GM12892 (cell line): ENCODE data around the gene FARP2.
"Not testable (repeated sequence)": the region's sequence is repeated elsewhere in the genome, so short reads cannot be mapped to it uniquely, and the experiment has no call there.

Experiments
- DNase-seq: peaks from one replicate; pipeline ENCODE4 v3.0.0; 2011; ENCODE audit not compliant: insufficient read length
- FAIRE-seq: peaks from 2 replicates; lab custom pipeline; 2011; peaks lifted over from hg19 to GRCh38; lab: Jason Lieb, UNC
- POLR2A ChIP-seq: IDR thresholded peaks from 2 replicates; pipeline ENCODE4 v1.6.1; 2011; ENCODE audit warnings: low read depth, low read length, control low read depth
- POLR2AphosphoS5 ChIP-seq: IDR thresholded peaks from 2 replicates; pipeline ENCODE4 v1.6.1; 2011; ENCODE audit warnings: low read depth, low read length, control low read depth
- TAF1 ChIP-seq: IDR thresholded peaks from 2 replicates; pipeline ENCODE4 v1.6.1; 2011; ENCODE audit warnings: low read depth, mild to moderate bottlenecking, control low read depth, low read length, borderline replicate concordance

Gene FARP2

DNA sequence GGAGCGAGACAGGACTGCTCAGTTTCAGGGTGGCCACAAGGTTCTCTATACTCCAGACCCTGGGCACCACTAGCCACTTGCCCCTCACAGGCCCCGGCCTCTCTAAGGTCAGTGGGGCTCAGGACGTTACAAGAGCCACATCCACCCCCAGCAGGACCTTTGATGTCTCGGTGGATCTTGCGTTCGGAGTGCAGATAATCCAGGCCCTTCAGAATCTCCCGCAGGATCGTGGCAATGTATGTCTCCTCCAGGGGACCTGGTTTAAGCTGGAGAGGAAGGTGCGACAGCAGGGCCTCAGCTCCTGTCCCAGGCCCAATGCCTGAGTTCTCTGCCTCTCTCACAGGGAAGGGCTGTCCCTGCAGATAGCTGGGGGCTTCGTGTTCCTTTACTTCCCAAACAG lies 143.9 kb downstream of the FARP2 start:
- no peak for DNase-seq
- TF ChIP-seq POLR2AphosphoS5 (no peak), TAF1 (no peak), POLR2A (no peak)
- no peak for FAIRE-seq

DNA sequence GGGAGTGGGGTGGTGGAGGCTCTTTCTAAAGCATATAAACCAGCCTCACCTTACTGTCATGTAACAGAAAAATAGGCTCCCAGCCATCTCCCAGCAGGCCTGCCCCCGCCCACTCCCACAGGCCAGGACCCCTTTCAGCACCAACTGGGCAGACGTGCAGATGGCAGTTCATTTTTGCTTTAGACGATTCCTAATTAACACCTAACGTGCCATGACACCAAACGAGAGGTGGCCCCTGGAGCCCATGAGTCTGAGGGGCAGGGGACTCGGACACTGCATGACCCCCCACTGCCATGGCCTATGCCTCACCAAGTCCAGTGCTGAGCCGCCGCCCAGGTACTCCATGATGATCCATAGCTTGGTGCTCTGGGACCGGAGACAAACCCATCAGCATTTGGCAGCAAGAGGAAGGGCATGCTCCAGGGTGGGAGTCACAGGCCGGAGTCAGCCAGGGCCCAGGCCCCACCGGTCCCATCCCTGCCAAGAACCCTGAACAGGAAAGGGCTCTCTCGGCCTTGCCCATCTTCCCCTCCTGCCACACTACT lies 144.4 kb downstream of the FARP2 start:
- FAIRE-seq: no peak

DNA sequence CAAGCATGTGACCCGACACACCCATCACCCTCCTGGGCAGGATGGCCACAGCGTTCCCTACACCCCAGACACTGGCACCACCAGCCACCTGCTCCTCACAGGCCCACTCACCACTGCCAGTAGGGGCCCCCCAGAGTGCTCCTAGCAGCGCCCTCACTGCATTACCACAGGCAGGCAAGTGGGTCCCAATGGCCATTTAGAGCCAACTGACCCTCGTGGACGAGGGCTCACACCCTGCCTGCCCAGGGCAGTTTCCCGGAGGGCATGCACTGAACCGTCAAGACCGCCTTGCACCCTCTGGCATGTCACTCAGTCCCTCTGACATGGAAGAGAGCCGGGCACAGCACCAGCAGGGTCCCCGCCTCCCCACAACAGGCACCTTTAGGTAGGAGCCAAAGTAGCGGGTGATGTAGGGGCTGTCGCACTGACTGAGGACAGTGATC lies 145.0 kb downstream of the FARP2 start:
- FAIRE-seq (no peak), DNase-seq (no peak)
- TF ChIP-seq POLR2A (peak; percentile 25; the same call in 1 of the 2 replicates), POLR2AphosphoS5 (no peak), TAF1 (no peak)

More for the DNA sequence above, 144.4 kb downstream of the FARP2 start:
- TF ChIP-seq POLR2A (no peak), POLR2AphosphoS5 (no peak), TAF1 (no peak)
- no peak for DNase-seq

DNA sequence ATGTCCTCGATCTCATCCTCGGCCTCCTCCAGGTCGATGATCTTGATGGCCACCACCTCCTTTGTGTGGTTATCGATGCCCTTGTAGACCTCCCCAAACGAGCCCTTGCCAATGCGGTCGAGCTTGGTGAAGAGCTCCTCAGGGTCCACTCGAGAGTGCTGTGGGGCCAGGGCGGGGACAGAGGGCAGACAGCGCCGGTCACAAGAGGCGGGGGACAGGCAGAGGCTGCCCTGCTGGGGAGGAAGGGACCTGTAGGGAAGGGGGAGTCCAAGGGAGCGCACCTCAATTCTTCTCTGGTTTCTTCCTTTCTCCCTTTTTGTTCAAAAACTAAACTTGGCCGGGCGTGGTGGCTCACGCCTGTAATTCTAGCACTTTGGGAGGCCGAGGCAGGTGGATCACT lies 145.5 kb downstream of the FARP2 start:
- no peak for DNase-seq
- TF ChIP-seq POLR2AphosphoS5 (no peak), POLR2A (no peak), TAF1 (no peak)
- FAIRE-seq: no peak

DNA sequence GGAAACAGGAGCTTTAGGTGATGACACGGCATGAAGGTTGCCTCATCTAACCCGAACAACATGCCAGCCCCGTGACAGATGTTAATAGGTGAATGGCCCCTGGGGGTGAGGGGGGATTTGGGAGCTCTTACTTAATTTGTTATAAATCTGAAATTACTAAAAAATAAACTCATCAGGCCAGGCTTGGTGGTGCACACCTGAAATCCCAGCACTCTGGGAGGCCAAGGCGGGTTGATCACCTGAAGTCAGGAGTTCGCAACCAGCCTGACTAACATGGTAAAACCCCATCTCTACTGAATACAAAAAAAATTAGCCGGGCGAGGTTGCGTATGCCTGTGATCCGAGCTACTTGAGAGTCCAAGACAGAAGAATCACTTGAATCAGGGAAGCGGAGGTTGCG lies 146.2 kb downstream of the FARP2 start:
- DNase-seq: no peak
- FAIRE-seq: no peak

DNA sequence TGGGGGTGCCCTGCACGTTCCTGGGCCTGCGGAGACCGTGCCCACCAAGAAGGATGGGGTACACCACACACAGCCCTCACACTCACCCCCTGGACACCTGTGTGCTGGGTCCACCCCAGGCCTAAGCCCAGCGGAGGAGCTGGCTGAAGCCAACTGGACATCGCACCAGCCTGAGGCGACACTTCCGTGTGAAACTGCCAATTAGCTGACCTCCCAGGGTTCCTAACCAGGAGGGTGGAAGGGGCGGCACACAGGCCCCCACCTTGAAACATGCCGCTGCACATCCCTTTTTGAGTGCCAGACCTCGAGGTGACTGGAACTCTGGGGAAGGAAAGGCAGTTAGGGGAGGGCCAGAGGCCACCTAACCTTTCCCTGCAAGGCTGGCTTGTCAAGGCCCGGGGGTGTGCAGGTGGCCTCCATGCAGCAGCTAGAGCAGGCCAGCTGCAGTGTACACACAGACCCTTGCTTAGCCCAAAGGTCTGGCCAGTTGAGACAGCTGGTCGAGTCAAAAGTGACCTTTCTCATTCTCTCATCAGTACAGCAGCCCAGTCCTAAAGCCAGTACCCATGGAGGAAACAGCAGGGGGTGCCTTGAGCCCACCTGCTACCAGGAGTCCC lies 147.8 kb downstream of the FARP2 start:
- FAIRE-seq (no peak), DNase-seq (no peak)
- TF ChIP-seq TAF1 (no peak), POLR2A (no peak), POLR2AphosphoS5 (no peak)

More for the DNA sequence above, 146.2 kb downstream of the FARP2 start:
- no peak for TF ChIP-seq POLR2A

DNA sequence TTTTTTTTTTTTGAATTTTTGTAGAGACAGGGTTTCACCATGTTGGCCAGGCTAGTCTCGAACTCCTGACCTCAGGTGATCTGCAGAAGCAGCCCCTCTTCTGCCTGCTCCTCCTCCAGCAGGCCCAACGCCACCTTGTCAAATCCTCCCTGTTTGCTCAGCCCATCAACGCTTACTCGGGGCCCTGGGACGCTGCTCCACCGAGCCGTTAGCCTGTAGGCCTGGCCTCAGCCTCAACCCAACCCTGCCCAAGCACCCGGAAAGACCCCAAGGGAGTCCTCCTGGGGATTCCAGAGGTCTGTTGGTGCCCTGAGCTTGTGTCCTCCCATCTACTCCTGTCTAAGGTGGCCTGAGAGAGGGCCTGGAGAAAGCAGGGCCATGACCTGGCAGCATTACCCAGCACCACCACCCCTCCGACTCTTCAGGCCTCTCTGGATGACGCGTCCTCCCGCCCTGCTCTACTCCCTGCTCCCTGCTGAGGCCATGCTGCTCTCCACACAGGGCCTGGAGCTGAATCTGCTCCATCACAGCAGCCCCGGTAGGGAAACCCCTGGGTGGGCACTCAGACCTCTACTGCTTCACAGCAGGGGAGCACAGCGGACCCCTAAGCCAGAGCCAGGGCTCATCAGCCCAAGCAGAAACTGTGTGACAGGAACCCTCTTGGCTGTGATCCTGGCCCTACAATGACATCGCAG lies 149.1 kb downstream of the FARP2 start:
- no peak for FAIRE-seq

DNA sequence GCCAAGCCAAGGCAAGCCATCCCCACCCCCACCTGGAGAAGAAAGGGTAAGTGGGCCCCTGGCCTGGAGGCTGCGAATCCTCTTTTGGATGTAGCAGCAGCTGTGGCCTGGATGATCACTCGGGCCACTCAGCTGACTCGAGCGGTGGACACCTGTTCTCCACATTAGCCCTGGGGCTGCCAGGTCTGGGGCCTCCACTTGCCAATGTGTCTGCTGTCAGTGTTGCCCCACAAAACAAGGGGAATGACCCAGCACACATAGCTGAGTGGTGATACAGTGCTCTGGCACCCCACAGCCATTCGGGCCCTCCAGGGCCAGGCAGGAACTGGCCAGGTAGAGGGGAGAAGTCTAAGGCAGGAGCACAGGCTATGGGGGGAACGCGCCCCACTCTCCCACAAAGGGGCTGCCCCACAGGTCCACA lies 149.7 kb downstream of the FARP2 start:
- DNase-seq (no peak), FAIRE-seq (no peak)

More for the DNA sequence above, 149.1 kb downstream of the FARP2 start:
- TF ChIP-seq POLR2A: no peak
- no peak for TF ChIP-seq POLR2AphosphoS5
- no peak for TF ChIP-seq TAF1
- DNase-seq: no peak

DNA sequence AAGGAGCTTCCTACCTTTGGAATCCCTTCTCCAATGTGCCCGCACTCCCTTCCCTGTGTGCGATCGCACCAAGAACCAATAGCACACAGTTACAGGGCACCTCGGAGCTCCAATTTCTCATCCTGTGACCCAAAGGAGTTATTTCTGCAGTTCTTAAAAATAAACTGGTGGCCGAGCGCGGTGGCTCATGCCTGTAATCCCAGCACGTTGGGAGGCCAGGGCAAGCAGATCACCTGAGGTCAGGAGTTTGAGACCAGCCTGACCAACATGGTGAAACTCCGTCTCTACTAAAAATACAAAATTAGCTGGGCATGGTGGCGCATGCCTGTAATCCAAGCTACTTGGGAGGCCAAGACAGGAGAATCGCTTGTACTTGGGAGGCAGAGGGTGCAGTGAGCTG lies 150.2 kb downstream of the FARP2 start:
- DNase-seq, FAIRE-seq: not testable (repeated sequence)

More for the DNA sequence above, 149.7 kb downstream of the FARP2 start:
- no peak for TF ChIP-seq TAF1
- no peak for TF ChIP-seq POLR2A
- TF ChIP-seq POLR2AphosphoS5: no peak

DNA sequence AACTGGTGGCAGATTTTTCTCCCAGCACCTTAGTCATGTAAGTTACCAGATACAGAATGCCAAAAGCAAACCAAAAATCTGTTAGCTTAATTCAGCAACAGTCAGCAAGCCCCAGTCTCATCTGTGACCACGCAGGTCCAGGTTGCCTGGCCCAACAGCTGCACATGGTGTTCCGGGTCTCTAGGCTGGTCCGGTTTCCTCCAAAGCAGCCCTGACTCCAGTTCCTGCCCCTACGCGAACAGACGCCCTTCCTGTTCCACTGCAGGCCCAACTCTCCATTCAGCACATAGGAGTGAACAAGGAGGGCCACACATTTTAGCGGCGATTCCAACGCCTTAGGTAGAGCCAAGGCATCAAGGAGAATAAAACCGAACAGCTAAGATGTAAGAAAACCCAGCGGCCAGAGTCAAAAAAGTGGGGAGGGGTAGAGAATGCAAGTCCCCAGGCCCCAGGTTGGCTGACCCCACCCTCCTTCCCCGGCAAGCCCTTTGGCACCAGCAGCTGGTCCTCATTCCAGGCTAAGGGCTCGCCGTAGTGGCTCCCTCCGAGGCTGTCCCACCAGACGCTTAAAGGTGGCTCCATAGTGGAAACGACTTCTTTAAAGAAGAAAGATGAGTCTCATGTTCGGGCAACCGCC lies 150.8 kb downstream of the FARP2 start:
- TF ChIP-seq POLR2A (no peak; the same call in 1 of the 2 replicates), TAF1 (no peak), POLR2AphosphoS5 (no peak)
- no peak for FAIRE-seq
- no peak for DNase-seq

DNA sequence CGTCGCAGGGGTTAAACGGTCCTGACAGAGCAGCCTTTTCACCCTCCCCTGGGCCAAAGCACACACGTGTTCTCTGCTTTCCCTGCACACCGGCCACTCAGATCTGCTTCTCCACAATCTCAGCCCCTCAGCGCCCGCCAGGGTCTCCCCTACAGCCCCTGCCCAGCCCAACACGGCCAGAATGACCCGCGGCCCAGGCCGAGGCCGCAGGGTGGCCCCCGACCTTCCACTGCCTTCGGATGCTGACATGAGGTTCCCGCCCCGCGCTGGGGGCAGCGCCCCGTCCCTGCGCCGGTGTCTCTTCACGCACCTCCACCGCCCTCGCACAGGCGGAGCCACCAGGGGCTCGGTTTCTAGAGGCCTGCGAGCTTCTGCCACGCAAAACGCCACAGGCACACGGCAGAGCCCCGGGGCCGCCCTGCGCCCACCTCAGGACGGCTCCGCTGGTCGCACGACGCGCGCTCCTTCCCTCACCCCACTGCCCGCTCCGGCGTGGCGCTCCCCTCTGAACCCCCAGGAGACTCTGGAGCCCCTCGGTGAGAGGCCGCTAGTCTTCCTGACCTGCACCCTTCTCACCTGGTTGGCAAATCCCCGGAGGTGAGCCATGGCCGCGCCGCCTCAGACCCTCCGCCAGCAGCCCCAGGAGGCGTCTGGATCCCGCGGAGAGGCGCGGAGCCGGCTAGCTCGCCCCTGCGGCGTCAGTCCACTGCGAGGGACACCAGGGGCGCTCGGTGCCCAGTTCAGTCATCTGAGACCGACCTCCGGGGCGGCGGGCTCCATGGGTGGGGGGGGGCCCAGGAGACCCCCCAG lies 151.6 kb downstream of the FARP2 start:
- TF ChIP-seq TAF1 (no peak), POLR2A (peak; percentile 46; the same call in 1 of the 2 replicates)
- DNase-seq (peak; percentile 69), FAIRE-seq (peak; percentile 46)
